ENCODE results near the gene OBSCN.
A peak's percentile ranks its signal among the peaks of the same experiment; 100 is the strongest.

Gene OBSCN

GRCh38 chr1:228194436-228194835, 13.4 kb upstream of the OBSCN start:
- no peak for DNase-seq

GRCh38 chr1:228194921-228195812, 12.7 kb upstream of the OBSCN start:
- DNase-seq, result no peak

GRCh38 chr1:228197555-228198147, 10.2 kb upstream of the OBSCN start:
- no peak for DNase-seq

- no peak for DNase-seq
Measured at GRCh38 chr1:228198977-228199590, 8.8 kb upstream of the OBSCN start.

- DNase-seq, result no peak
Measured at GRCh38 chr1:228204958-228205357, 2.9 kb upstream of the OBSCN start.

- no peak for DNase-seq
Measured at GRCh38 chr1:228205526-228206436, 2.1 kb upstream of the OBSCN start.

GRCh38 chr1:228206582-228207351, 1.1 kb upstream of the OBSCN start:
- DNase-seq, result no peak

GRCh38 chr1:228207381-228207810, 448 bp upstream of the OBSCN start:
- DNase-seq, result no peak

- no peak for DNase-seq
Measured at GRCh38 chr1:228208831-228209551, 1.1 kb downstream of the OBSCN start.

- no peak for DNase-seq
Measured at GRCh38 chr1:228209657-228210056, 1.8 kb downstream of the OBSCN start.

- no peak for DNase-seq
Measured at GRCh38 chr1:228210076-228210651, 2.3 kb downstream of the OBSCN start.

GRCh38 chr1:228210712-228211530, 3.1 kb downstream of the OBSCN start:
- no peak for DNase-seq

GRCh38 chr1:228211531-228212414, 3.9 kb downstream of the OBSCN start:
- DNase-seq, result no peak

GRCh38 chr1:228212415-228212965, 4.6 kb downstream of the OBSCN start:
- DNase-seq, result no peak

- peak; percentile 46 for DNase-seq
Measured at GRCh38 chr1:228212966-228213844, 5.4 kb downstream of the OBSCN start.

- no peak for DNase-seq
Measured at GRCh38 chr1:228213917-228214808, 6.3 kb downstream of the OBSCN start.
